SK-N-SH (cell line): ENCODE results near the gene MGRN1. TPM values are rescaled to one million over a fixed set of nuclear protein-coding genes. Genes with fewer than 3 reads are reported as not detected.

Source experiments
- CTCF ChIA-PET: fragments of 300-600, 350-600 bp; formaldehyde crosslinking; extraction: SDS; loops from one replicate; lab custom pipeline; 2021; lab: Yijun Ruan, JAX
- POLR2A ChIA-PET: fragments of 350-600 bp; sonication (Branson Sonifier 250); formaldehyde crosslinking; extraction: SDS; loops from one replicate; lab custom pipeline; 2020; ENCODE audit warnings: antibody characterized with exemption, inconsistent platforms; lab: Yijun Ruan, JAX
- DNase-seq: peaks from one replicate; pipeline ENCODE4 v3.0.0; 2012
- H2AFZ ChIP-seq: fragments of 200-600 bp; sonication (generic); 2 replicates; pipeline ENCODE4 v1.8.1; 2016; ENCODE audit warnings: antibody characterized with exemption, mild to moderate bottlenecking, low read depth
- H3F3A ChIP-seq: fragments of 200-600 bp; sonication (generic); replicated peaks from 2 replicates; pipeline ENCODE3; 2016; ENCODE audit warnings: antibody characterized with exemption, mild to moderate bottlenecking; ENCODE audit not compliant: insufficient read depth
- H3K27ac ChIP-seq, 2 experiments: fragments of 200-500 bp in 1 of 2; fragments of 200-600 bp in 1 of 2; sonication (Bioruptor generic) in 1 of 2; sonication (generic), shearing (Covaris generic) in 1 of 2; 2 replicates each; pipeline versions ENCODE4 v1.5.1 to v1.6.1; 2014 to 2016; ENCODE audit warnings: low read depth in 2 of 2, inconsistent platforms in 1 of 2, low read length in 1 of 2, mild to moderate bottlenecking in 1 of 2, mixed read lengths in 1 of 2
- H3K27me3 ChIP-seq: fragments of 200-600 bp; sonication (generic), shearing (Covaris generic); 2 replicates; pipeline ENCODE4 v1.6.1; 2016; ENCODE audit warnings: mixed run types; ENCODE audit not compliant: insufficient read depth
- H3K36me3 ChIP-seq, 2 experiments: fragments of 200-500 bp in 1 of 2; fragments of 200-600 bp in 1 of 2; sonication (Bioruptor generic) in 1 of 2; sonication (generic) in 1 of 2; replicated peaks in 1 of 2; 2 replicates each; pipeline versions ENCODE3 to v1.5.1; 2014 to 2016; ENCODE audit warnings: low read length in 1 of 2, mild to moderate bottlenecking in 1 of 2; ENCODE audit not compliant: insufficient read depth in 2 of 2, control insufficient read depth in 1 of 2
- H3K4me1 ChIP-seq, 2 experiments: fragments of 200-500 bp in 1 of 2; fragments of 200-600 bp in 1 of 2; sonication (Bioruptor generic) in 1 of 2; sonication (generic), shearing (Covaris generic) in 1 of 2; 2 replicates each; pipeline versions ENCODE4 v1.5.1 to v1.6.1; 2014 to 2016; ENCODE audit warnings: low read depth in 1 of 2, low read length in 1 of 2, mixed run types in 1 of 2; ENCODE audit not compliant: insufficient read depth in 2 of 2, control insufficient read depth in 1 of 2
- H3K4me2 ChIP-seq: fragments of 200-600 bp; sonication (generic), shearing (Covaris generic); 2 replicates; pipeline ENCODE4 v1.6.1; 2017; ENCODE audit warnings: mixed run types
- H3K4me3 ChIP-seq, 2 experiments: fragments of 200-500 bp in 1 of 2; fragments of 200-600 bp in 1 of 2; sonication (Bioruptor generic) in 1 of 2; sonication (generic), shearing (Covaris generic) in 1 of 2; 2 replicates each; pipeline versions ENCODE4 v1.5.1 to v1.8.1; 2014 to 2016; ENCODE audit warnings: low read depth in 2 of 2, inconsistent platforms in 1 of 2, low read length in 1 of 2, mild to moderate bottlenecking in 1 of 2, mixed read lengths in 1 of 2, moderate library complexity in 1 of 2
- H3K79me2 ChIP-seq: fragments of 200-600 bp; sonication (generic); 2 replicates; pipeline ENCODE4 v1.8.1; 2017; ENCODE audit warnings: mild to moderate bottlenecking; ENCODE audit not compliant: insufficient read depth
- H3K9ac ChIP-seq: fragments of 200-600 bp; sonication (generic); 2 replicates; pipeline ENCODE4 v1.6.1; 2017; ENCODE audit warnings: mixed run types
- H3K9me2 ChIP-seq: fragments of 200-600 bp; sonication (generic); 2 replicates; pipeline ENCODE4 v1.6.1; 2017; ENCODE audit warnings: mixed run types
- H3K9me3 ChIP-seq: fragments of 200-600 bp; sonication (generic); 2 replicates; pipeline ENCODE4 v1.6.1; 2017; ENCODE audit warnings: mixed run types, mild to moderate bottlenecking, moderate library complexity
- H4K20me1 ChIP-seq: fragments of 200-600 bp; sonication (generic); 2 replicates; pipeline ENCODE4 v1.6.1; 2017; ENCODE audit warnings: mild to moderate bottlenecking, mixed run types; ENCODE audit not compliant: insufficient read depth
- CHD2 ChIP-seq: fragments of 150-350 bp; IDR thresholded peaks from 2 replicates; pipeline ENCODE4 v1.6.1; 2018; ENCODE audit warnings: low read length; ENCODE audit not compliant: partially characterized antibody
- EP300 ChIP-seq, 2 experiments: IDR thresholded peaks; 2 replicates each; pipeline versions ENCODE4 v1.4.0 to v1.6.1; 2012; ENCODE audit warnings: borderline replicate concordance in 1 of 2, low read depth in 1 of 2, low read length in 1 of 2
- FOXM1 ChIP-seq: IDR thresholded peaks from 2 replicates; pipeline ENCODE4 v1.4.0; 2012; ENCODE audit warnings: low read depth, mild to moderate bottlenecking
- NFIC ChIP-seq: IDR thresholded peaks from 2 replicates; pipeline ENCODE4 v1.4.0; 2012; ENCODE audit warnings: borderline replicate concordance
- RAD21 ChIP-seq: IDR thresholded peaks from 2 replicates; pipeline ENCODE4 v1.6.1; 2012; ENCODE audit warnings: mild to moderate bottlenecking, low read length
- RFX5 ChIP-seq: IDR thresholded peaks from 2 replicates; pipeline ENCODE4 v1.6.1; 2012; ENCODE audit warnings: mild to moderate bottlenecking, improper control_type of control experiment, low read length
- SMC3 ChIP-seq: IDR thresholded peaks from 2 replicates; pipeline ENCODE4 v1.6.1; 2012; ENCODE audit warnings: low read depth, low read length, improper control_type of control experiment
- TAF1 ChIP-seq: IDR thresholded peaks from 2 replicates; pipeline ENCODE4 v1.6.1; 2012; ENCODE audit warnings: low read depth, mild to moderate bottlenecking, low read length, moderate library complexity, borderline replicate concordance
- WGBS: methylation state at CpG from one replicate; pipeline ENCODE4 v1.1.6; 2017; ENCODE audit warnings: low lambda C conversion rate; 5-methylcytosine and 5-hydroxymethylcytosine counted together
- polyA plus RNA-seq, 3 experiments: library from polyadenylated mRNA; depleted of rRNA; stranded (reverse); fragments of >200 nt; gene quantifications; 2 replicates each; pipeline ENCODE4 v1.2.3, GENCODE V29; 2012
- TF ChIP-seq, protein P1 (sequence below): IDR thresholded peaks from 2 replicates; pipeline ENCODE4 v1.4.0; 2012; ENCODE audit warnings: low read depth, borderline replicate concordance
- TF ChIP-seq, protein P2 (sequence below): IDR thresholded peaks from 2 replicates; pipeline ENCODE4 v1.4.0; 2012; ENCODE audit warnings: low read depth
- TF ChIP-seq, protein P3 (sequence below): IDR thresholded peaks from 2 replicates; pipeline ENCODE4 v1.4.0; 2012; ENCODE audit warnings: low read depth, borderline replicate concordance
- TF ChIP-seq, protein P4 (sequence below): IDR thresholded peaks from 2 replicates; pipeline ENCODE4 v1.6.1; 2012; ENCODE audit warnings: mild to moderate bottlenecking, low read depth, low read length, moderate library complexity
- TF ChIP-seq, protein P5 (sequence below): fragments of 200-600 bp; sonication (generic); IDR thresholded peaks from 2 replicates; pipeline ENCODE4 v1.6.1; 2017; ENCODE audit warnings: antibody characterized with exemption, mild to moderate bottlenecking, moderate library complexity
- TF ChIP-seq, protein P6 (sequence below): IDR thresholded peaks from 2 replicates; pipeline ENCODE4; 2012

Gene MGRN1
- polyA plus RNA-seq, 1 of the 3 experiments (the other 2 are of a cell fraction), result 13.3 TPM

DNA sequence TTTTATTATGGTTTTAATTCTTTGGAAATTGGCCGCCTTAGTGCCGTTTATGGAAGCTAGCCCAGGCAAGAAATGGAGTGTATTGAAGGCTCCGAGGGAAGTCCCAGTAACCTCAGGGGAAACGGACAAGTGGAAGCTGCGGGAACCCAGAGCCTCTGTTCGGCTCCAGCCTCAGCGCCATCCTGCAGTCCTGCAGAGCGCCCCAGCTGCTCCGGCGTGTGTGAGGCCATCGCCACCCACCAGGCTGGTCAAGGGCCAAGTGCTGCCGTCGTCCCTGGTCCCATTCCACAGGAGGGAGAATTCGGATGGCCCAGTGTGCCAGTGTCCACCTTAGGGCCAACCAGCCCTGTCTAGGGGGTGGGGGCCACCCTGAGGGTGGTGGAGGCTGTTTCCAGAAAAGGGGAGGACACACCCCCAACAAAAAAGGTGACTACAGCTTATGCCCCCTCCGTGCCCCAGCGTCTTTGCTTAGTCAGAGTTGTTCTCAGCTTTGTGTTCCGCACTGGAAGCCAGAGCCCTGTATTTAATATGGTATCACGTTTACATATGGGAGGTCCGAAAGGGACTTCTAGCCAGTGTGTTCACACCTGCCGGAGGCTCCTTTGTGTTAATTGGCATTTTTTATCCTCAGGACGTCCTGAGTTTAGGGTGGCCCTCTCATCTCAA, 13.0 kb downstream of the MGRN1 start (continued):
- TF ChIP-seq, protein P1, sequence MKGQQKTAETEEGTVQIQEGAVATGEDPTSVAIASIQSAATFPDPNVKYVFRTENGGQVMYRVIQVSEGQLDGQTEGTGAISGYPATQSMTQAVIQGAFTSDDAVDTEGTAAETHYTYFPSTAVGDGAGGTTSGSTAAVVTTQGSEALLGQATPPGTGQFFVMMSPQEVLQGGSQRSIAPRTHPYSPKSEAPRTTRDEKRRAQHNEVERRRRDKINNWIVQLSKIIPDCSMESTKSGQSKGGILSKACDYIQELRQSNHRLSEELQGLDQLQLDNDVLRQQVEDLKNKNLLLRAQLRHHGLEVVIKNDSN, result no peak
- TF ChIP-seq TAF1, result no peak
- TF ChIP-seq FOXM1, result no peak
- no peak for TF ChIP-seq NFIC

DNA sequence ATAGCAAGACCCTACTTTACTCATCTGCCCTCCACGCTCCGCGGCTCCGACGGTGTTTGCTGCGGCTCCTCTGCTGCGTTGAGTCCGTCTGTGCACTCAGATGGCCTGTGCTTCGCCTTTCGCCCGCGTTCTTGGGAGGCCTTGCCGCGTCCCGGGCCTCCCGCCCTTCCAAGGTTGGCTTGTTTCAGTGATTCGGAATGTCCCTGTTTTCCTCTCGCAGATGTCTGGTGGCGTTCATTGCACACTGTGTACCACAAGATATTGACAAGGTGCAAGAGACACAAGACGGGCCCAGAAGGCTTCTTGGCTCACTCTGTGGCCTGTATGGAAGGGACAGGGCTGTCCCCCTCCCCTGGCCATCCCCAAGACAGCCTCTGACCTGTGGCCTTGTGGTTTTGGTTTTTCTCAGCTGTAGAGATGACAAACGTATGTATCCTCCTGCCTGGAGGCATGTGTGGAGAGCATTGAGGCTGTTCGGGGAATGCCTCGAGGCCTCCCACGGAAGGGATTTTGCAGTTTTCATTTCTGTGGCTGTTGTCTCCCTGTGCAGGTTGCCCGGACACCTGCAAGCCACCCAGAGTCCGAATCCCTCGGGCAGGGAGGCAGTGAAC, 15.4 kb downstream of the MGRN1 start:
- TF ChIP-seq, protein P2, sequence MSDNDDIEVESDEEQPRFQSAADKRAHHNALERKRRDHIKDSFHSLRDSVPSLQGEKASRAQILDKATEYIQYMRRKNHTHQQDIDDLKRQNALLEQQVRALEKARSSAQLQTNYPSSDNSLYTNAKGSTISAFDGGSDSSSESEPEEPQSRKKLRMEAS, result no peak
- TF ChIP-seq, protein P3, sequence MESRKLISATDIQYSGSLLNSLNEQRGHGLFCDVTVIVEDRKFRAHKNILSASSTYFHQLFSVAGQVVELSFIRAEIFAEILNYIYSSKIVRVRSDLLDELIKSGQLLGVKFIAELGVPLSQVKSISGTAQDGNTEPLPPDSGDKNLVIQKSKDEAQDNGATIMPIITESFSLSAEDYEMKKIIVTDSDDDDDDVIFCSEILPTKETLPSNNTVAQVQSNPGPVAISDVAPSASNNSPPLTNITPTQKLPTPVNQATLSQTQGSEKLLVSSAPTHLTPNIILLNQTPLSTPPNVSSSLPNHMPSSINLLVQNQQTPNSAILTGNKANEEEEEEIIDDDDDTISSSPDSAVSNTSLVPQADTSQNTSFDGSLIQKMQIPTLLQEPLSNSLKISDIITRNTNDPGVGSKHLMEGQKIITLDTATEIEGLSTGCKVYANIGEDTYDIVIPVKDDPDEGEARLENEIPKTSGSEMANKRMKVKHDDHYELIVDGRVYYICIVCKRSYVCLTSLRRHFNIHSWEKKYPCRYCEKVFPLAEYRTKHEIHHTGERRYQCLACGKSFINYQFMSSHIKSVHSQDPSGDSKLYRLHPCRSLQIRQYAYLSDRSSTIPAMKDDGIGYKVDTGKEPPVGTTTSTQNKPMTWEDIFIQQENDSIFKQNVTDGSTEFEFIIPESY, result no peak
- TF ChIP-seq, protein P4, sequence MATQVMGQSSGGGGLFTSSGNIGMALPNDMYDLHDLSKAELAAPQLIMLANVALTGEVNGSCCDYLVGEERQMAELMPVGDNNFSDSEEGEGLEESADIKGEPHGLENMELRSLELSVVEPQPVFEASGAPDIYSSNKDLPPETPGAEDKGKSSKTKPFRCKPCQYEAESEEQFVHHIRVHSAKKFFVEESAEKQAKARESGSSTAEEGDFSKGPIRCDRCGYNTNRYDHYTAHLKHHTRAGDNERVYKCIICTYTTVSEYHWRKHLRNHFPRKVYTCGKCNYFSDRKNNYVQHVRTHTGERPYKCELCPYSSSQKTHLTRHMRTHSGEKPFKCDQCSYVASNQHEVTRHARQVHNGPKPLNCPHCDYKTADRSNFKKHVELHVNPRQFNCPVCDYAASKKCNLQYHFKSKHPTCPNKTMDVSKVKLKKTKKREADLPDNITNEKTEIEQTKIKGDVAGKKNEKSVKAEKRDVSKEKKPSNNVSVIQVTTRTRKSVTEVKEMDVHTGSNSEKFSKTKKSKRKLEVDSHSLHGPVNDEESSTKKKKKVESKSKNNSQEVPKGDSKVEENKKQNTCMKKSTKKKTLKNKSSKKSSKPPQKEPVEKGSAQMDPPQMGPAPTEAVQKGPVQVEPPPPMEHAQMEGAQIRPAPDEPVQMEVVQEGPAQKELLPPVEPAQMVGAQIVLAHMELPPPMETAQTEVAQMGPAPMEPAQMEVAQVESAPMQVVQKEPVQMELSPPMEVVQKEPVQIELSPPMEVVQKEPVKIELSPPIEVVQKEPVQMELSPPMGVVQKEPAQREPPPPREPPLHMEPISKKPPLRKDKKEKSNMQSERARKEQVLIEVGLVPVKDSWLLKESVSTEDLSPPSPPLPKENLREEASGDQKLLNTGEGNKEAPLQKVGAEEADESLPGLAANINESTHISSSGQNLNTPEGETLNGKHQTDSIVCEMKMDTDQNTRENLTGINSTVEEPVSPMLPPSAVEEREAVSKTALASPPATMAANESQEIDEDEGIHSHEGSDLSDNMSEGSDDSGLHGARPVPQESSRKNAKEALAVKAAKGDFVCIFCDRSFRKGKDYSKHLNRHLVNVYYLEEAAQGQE, result no peak
- TF ChIP-seq RFX5 (no peak), SMC3 (no peak), EP300 (IDR thresholded peaks at IDR 0.05; ENCODE audit: borderline replicate concordance in 1 of 2, low read depth in 1 of 2, low read length in 1 of 2) (no peak), RAD21 (no peak), CHD2 (no peak), FOXM1 (no peak)
- TF ChIP-seq, protein P5, sequence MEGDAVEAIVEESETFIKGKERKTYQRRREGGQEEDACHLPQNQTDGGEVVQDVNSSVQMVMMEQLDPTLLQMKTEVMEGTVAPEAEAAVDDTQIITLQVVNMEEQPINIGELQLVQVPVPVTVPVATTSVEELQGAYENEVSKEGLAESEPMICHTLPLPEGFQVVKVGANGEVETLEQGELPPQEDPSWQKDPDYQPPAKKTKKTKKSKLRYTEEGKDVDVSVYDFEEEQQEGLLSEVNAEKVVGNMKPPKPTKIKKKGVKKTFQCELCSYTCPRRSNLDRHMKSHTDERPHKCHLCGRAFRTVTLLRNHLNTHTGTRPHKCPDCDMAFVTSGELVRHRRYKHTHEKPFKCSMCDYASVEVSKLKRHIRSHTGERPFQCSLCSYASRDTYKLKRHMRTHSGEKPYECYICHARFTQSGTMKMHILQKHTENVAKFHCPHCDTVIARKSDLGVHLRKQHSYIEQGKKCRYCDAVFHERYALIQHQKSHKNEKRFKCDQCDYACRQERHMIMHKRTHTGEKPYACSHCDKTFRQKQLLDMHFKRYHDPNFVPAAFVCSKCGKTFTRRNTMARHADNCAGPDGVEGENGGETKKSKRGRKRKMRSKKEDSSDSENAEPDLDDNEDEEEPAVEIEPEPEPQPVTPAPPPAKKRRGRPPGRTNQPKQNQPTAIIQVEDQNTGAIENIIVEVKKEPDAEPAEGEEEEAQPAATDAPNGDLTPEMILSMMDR, result no peak
- TF ChIP-seq, protein P6, sequence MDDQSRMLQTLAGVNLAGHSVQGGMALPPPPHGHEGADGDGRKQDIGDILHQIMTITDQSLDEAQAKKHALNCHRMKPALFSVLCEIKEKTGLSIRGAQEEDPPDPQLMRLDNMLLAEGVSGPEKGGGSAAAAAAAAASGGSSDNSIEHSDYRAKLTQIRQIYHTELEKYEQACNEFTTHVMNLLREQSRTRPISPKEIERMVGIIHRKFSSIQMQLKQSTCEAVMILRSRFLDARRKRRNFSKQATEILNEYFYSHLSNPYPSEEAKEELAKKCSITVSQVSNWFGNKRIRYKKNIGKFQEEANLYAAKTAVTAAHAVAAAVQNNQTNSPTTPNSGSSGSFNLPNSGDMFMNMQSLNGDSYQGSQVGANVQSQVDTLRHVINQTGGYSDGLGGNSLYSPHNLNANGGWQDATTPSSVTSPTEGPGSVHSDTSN, result no peak
- WGBS, result 95% methylated on average over 24 of the region's 27 CpGs
- no peak overlapping the region for H3K4me3 ChIP-seq
- H3K36me3 ChIP-seq, result no peaks in the 10 kb centered on the region
- H3K27me3 ChIP-seq, result no peaks in the 10 kb centered on the region
- no peak for DNase-seq
- no peak overlapping the region for H3K27ac ChIP-seq
- no peaks in the 10 kb centered on the region for H3F3A ChIP-seq
- ChIA-PET POLR2A (no interaction called here), CTCF (interaction anchor here (1.2 to 2.1 kb wide), 2 partner anchors 10 to 16 kb away, joined by 4 to 9 read pairs; partner anchors contain the start of gene MGRN1)
- H2AFZ ChIP-seq, result no peak overlapping the region
- no peaks in the 10 kb centered on the region for H3K9me2 ChIP-seq
- H3K9me3 ChIP-seq, result no peaks in the 10 kb centered on the region
- H3K4me1 ChIP-seq, result no peaks in the 10 kb centered on the region
- peaks cover 87% of the 10 kb centered on the region for H4K20me1 ChIP-seq
- peaks cover 99% of the 10 kb centered on the region for H3K79me2 ChIP-seq
- H3K4me2 ChIP-seq, result no peak overlapping the region
- no peak overlapping the region for H3K9ac ChIP-seq
